Right lobe of liver (tissue), 4 donors: ENCODE measurements around the gene ABCB10.

Experiments used
- POLR2A ChIP-seq: fragments of 450-650 bp; IDR thresholded peaks from one replicate; pipeline ENCODE4 v1.6.1; 2017; ENCODE audit warnings: antibody characterized with exemption, mild to moderate bottlenecking
- TF ChIP-seq, protein P1 (sequence below), 4 donors: fragments of 200-600 bp in 3 of 4; fragments of 450-650 bp in 1 of 4; IDR thresholded peaks; one replicate each; pipeline versions ENCODE4 v1.5.1 to v1.8.0; 2016 to 2022; ENCODE audit warnings: antibody characterized with exemption in 4 of 4, mild to moderate bottlenecking in 2 of 4
- donor health status: DM: no; HTN: no; CAD: no.
- donor health status: DM: no; HTN: no; CAD: no.
- donor health status: DM: no; HTN: yes; CAD: no.

DNA sequence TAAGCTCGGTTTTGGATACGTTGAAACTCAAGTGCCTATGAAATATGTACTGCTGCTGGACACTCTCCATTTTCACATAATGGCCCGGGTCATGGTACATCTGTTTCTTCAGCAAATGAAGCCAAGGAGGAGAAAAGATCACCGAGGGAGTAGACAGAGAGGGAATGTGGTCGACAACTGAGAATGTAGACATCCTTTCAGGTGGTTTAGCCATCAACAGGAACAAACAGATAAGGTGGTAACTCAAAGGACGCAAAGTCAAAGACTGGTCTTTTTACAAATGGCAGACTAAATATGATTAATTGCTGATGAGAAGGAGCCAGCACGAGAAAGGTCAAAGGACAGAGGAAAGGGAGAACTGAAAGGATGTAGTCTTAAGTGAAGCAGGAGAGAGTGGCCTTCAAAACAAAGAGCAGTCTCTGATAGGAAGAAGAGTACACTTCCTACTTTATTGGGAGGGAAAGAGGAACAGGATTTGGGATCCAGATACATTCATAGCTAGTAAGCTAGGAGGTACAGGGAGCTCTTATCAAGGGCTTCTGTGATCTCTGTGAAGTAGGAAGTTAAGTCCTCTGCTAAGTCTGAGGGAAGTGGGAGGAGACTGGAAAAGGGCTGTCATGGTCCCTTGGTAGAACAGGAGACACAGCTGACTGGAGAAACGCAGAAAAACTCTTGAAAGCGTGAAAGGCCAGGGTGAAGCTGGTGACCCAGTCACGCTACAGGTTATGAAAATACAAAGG is 78.7 kb downstream of the ABCB10 start:
- TF ChIP-seq, protein P1, sequence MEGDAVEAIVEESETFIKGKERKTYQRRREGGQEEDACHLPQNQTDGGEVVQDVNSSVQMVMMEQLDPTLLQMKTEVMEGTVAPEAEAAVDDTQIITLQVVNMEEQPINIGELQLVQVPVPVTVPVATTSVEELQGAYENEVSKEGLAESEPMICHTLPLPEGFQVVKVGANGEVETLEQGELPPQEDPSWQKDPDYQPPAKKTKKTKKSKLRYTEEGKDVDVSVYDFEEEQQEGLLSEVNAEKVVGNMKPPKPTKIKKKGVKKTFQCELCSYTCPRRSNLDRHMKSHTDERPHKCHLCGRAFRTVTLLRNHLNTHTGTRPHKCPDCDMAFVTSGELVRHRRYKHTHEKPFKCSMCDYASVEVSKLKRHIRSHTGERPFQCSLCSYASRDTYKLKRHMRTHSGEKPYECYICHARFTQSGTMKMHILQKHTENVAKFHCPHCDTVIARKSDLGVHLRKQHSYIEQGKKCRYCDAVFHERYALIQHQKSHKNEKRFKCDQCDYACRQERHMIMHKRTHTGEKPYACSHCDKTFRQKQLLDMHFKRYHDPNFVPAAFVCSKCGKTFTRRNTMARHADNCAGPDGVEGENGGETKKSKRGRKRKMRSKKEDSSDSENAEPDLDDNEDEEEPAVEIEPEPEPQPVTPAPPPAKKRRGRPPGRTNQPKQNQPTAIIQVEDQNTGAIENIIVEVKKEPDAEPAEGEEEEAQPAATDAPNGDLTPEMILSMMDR (IDR thresholded peaks at IDR 0.05) = no peak
- TF ChIP-seq POLR2A = no peak
